D721Med (cell line): ENCODE measurements around the gene SULT1C4.

Experiments used
- DNase-seq: peaks from one replicate; pipeline ENCODE4 v3.0.0; 2011; ENCODE audit warnings: low spot score; ENCODE audit not compliant: insufficient read length
- FAIRE-seq: peaks from 2 replicates; lab custom pipeline; 2011; peaks lifted over from hg19 to GRCh38; lab: Jason Lieb, UNC
- CTCF ChIP-seq: IDR thresholded peaks from 2 replicates; pipeline ENCODE4 v1.5.1; 2012; ENCODE audit warnings: mild to moderate bottlenecking, control low read depth; ENCODE audit not compliant: insufficient read depth; ENCODE audit errors: missing control alignments

SULT1C4 gene

GRCh38 chr2:108370080-108370479, 7.7 kb upstream of the SULT1C4 start:
- TF ChIP-seq CTCF: no peak
- DNase-seq (no peak), FAIRE-seq (no peak)

- DNase-seq (no peak), FAIRE-seq (no peak)
- TF ChIP-seq CTCF: no peak
These were observed 980 bp upstream of the SULT1C4 start for GRCh38 chr2:108376774-108377173.

- FAIRE-seq: no peak
- no peak for TF ChIP-seq CTCF
- DNase-seq: no peak
These were observed 353 bp upstream of the SULT1C4 start for GRCh38 chr2:108377401-108377800.

GRCh38 chr2:108378851-108379250, 1.1 kb downstream of the SULT1C4 start:
- DNase-seq (no peak), FAIRE-seq (no peak)
- no peak for TF ChIP-seq CTCF

- DNase-seq (no peak), FAIRE-seq (no peak)
- no peak for TF ChIP-seq CTCF
These were observed 4.4 kb downstream of the SULT1C4 start for GRCh38 chr2:108382196-108382595.

GRCh38 chr2:108383146-108383830, 5.5 kb downstream of the SULT1C4 start:
- DNase-seq: no peak
- no peak for TF ChIP-seq CTCF
- FAIRE-seq: no peak

- FAIRE-seq (no peak), DNase-seq (no peak)
- TF ChIP-seq CTCF: no peak
These were observed 7.1 kb downstream of the SULT1C4 start for GRCh38 chr2:108384662-108385393.
